ENCODE data around the gene ZNF669. TPM values are rescaled to one million over a fixed set of nuclear protein-coding genes. Genes with fewer than 3 reads are reported as not detected.

The ZNF669 gene
- total RNA-seq, 1 donor: 10.1 TPM

DNA sequence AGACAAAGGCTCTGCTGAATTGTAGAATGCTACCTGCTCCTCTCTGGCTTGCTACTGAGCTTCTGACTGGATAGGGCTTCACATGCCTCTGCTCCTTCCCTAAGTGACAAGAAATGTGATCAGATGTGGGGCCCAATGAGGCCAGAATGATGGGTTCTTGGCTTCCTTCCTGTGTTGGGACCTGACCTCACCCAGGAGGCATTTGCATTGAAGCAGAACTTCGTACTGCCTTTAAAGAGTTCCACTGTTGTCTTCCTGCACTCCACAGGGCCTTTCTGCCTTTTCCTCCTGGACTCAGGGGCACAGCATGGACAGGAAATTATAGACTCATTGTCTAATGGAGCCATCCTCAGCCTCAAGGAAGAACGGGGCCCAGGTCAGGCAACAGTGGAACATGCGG lies 39.9 kb downstream of the ZNF669 start:
- Histone ChIP-seq H3K9me3 (ENCODE audit: low read depth, low read length) (no peaks in the 10 kb centered on the region), H3K4me1 (ENCODE audit: insufficient read depth, low read length) (no peaks in the 10 kb centered on the region), H3K4me3 (ENCODE audit: insufficient read depth, low read length) (no peak overlapping the region), H3K27ac (ENCODE audit: low read depth, low read length) (no peak overlapping the region), H3K36me3 (ENCODE audit: insufficient read depth, low read length) (no peaks in the 10 kb centered on the region), H3K79me2 (ENCODE audit: insufficient read depth, low read length) (peaks cover 9% of the 10 kb centered on the region), H2AFZ (ENCODE audit: low read length) (no peak overlapping the region), H3K27me3 (ENCODE audit: insufficient read depth, low read length) (no peaks in the 10 kb centered on the region), H3K4me2 (ENCODE audit: insufficient read depth, low read length) (no peak overlapping the region), H4K20me1 (ENCODE audit: insufficient read depth, low read length) (peaks cover 6% of the 10 kb centered on the region)
- DNase-seq (ENCODE audit: insufficient read length, low spot score, missing footprints): no peak
- TF ChIP-seq, protein P1, sequence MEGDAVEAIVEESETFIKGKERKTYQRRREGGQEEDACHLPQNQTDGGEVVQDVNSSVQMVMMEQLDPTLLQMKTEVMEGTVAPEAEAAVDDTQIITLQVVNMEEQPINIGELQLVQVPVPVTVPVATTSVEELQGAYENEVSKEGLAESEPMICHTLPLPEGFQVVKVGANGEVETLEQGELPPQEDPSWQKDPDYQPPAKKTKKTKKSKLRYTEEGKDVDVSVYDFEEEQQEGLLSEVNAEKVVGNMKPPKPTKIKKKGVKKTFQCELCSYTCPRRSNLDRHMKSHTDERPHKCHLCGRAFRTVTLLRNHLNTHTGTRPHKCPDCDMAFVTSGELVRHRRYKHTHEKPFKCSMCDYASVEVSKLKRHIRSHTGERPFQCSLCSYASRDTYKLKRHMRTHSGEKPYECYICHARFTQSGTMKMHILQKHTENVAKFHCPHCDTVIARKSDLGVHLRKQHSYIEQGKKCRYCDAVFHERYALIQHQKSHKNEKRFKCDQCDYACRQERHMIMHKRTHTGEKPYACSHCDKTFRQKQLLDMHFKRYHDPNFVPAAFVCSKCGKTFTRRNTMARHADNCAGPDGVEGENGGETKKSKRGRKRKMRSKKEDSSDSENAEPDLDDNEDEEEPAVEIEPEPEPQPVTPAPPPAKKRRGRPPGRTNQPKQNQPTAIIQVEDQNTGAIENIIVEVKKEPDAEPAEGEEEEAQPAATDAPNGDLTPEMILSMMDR (IDR thresholded peaks at IDR 0.05; ENCODE audit: extremely low read depth, low read depth, low read length): no peak

DNA sequence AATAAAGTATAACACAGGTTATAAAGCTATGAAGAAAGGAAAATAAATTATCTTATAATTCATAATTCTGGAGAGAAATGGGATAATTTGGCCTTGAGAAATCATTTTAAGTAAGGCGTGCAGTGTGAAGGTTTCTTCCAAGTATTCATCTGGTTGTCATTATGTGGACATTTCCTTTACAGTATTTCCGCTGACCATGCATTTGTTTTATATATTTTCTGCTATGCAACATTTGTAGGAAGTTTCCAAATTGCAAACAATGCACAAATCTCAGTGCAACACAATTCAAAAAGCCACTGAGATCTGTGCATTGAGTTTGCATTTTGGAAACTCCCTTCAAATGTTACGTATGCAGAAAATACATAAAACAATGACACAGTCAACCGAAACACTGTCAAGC lies 43.4 kb downstream of the ZNF669 start:
- peaks cover 11% of the 10 kb centered on the region for H3K79me2 ChIP-seq (ENCODE audit: insufficient read depth, low read length)
- no peaks in the 10 kb centered on the region for H3K4me1 ChIP-seq (ENCODE audit: insufficient read depth, low read length)
- no peaks in the 10 kb centered on the region for H3K27me3 ChIP-seq (ENCODE audit: insufficient read depth, low read length)
- no peak overlapping the region for H3K4me3 ChIP-seq (ENCODE audit: insufficient read depth, low read length)
- TF ChIP-seq, protein P1 (IDR thresholded peaks at IDR 0.05; ENCODE audit: extremely low read depth, low read depth, low read length): no peak
- no peak for DNase-seq (ENCODE audit: insufficient read length, low spot score, missing footprints)
- H4K20me1 ChIP-seq (ENCODE audit: insufficient read depth, low read length): peaks cover 3% of the 10 kb centered on the region
- no peak overlapping the region for H3K4me2 ChIP-seq (ENCODE audit: insufficient read depth, low read length)
- H2AFZ ChIP-seq (ENCODE audit: low read length): no peak overlapping the region
- no peaks in the 10 kb centered on the region for H3K36me3 ChIP-seq (ENCODE audit: insufficient read depth, low read length)
- H3K27ac ChIP-seq (ENCODE audit: low read depth, low read length): no peak overlapping the region
- no peaks in the 10 kb centered on the region for H3K9me3 ChIP-seq (ENCODE audit: low read depth, low read length)

- peaks cover 11% of the 10 kb centered on the region for H3K79me2 ChIP-seq (ENCODE audit: insufficient read depth, low read length)
- no peak for DNase-seq (ENCODE audit: insufficient read length, low spot score, missing footprints)
- TF ChIP-seq, protein P1 (IDR thresholded peaks at IDR 0.05; ENCODE audit: extremely low read depth, low read depth, low read length): no peak
- no peak overlapping the region for H3K27ac ChIP-seq (ENCODE audit: low read depth, low read length)
- H3K36me3 ChIP-seq (ENCODE audit: insufficient read depth, low read length): no peaks in the 10 kb centered on the region
- no peaks in the 10 kb centered on the region for H3K4me1 ChIP-seq (ENCODE audit: insufficient read depth, low read length)
- no peaks in the 10 kb centered on the region for H4K20me1 ChIP-seq (ENCODE audit: insufficient read depth, low read length)
- H2AFZ ChIP-seq (ENCODE audit: low read length): no peak overlapping the region
- no peaks in the 10 kb centered on the region for H3K27me3 ChIP-seq (ENCODE audit: insufficient read depth, low read length)
- H3K4me3 ChIP-seq (ENCODE audit: insufficient read depth, low read length): no peak overlapping the region
- H3K9me3 ChIP-seq (ENCODE audit: low read depth, low read length): no peaks in the 10 kb centered on the region
- no peak overlapping the region for H3K4me2 ChIP-seq (ENCODE audit: insufficient read depth, low read length)
These were observed 48.1 kb downstream of the ZNF669 start for GRCh38 chr1:247056071-247056470.

- peaks cover 11% of the 10 kb centered on the region for H3K79me2 ChIP-seq (ENCODE audit: insufficient read depth, low read length)
- no peak for DNase-seq (ENCODE audit: insufficient read length, low spot score, missing footprints)
- H4K20me1 ChIP-seq (ENCODE audit: insufficient read depth, low read length): no peaks in the 10 kb centered on the region
- TF ChIP-seq, protein P1 (IDR thresholded peaks at IDR 0.05; ENCODE audit: extremely low read depth, low read depth, low read length): no peak
- no peaks in the 10 kb centered on the region for H3K27me3 ChIP-seq (ENCODE audit: insufficient read depth, low read length)
- peak overlapping the region; percentile 16 for H3K4me3 ChIP-seq (ENCODE audit: insufficient read depth, low read length)
- H2AFZ ChIP-seq (ENCODE audit: low read length): peak overlapping the region; percentile 31
- no peak overlapping the region for H3K27ac ChIP-seq (ENCODE audit: low read depth, low read length)
- H3K4me1 ChIP-seq (ENCODE audit: insufficient read depth, low read length): no peaks in the 10 kb centered on the region
- no peaks in the 10 kb centered on the region for H3K9me3 ChIP-seq (ENCODE audit: low read depth, low read length)
- no peak overlapping the region for H3K4me2 ChIP-seq (ENCODE audit: insufficient read depth, low read length)
- H3K36me3 ChIP-seq (ENCODE audit: insufficient read depth, low read length): no peaks in the 10 kb centered on the region
These were observed 49.2 kb downstream of the ZNF669 start for GRCh38 chr1:247054992-247055415.

Other genes starting within 250 kb of the ZNF669 start
- 30.6 and 32.6 TPM in 2 replicates for gene AHCTF1, start 172.4 kb downstream of the ZNF669 start, total RNA-seq
- gene ZNF695, start 96.3 kb downstream of the ZNF669 start, total RNA-seq: 0.72 and 1.2 TPM in 2 replicates
- 2.9 and 3.8 TPM in 2 replicates for gene ZNF670, start 25.5 kb downstream of the ZNF669 start, total RNA-seq
- gene ZNF124, start 67.7 kb upstream of the ZNF669 start, total RNA-seq: 14.4 and 36.9 TPM in 2 replicates
- not detected in 2 replicates for gene VN1R5, start 151.7 kb upstream of the ZNF669 start, total RNA-seq
- gene ZNF496, start 227.5 kb upstream of the ZNF669 start, total RNA-seq: 27.7 and 29.3 TPM in 2 replicates